Measurements from ENCODE around the gene IGF1R.

The IGF1R gene

GRCh38 chr15:98790270-98790669 is 141.9 kb downstream of the IGF1R start:
- no peak overlapping the region for H3K27ac Mint-ChIP-seq
- no peak for DNase-seq

GRCh38 chr15:98791046-98791701 is 142.8 kb downstream of the IGF1R start:
- Mint-ChIP-seq H3K9me3 (no peaks in the 10 kb centered on the region), H3K4me1 (peaks cover 5 to 16% of the 10 kb centered on the region in 2 donors), H3K27me3 (no peaks in the 10 kb centered on the region), H3K4me3 (no peak overlapping the region), H3K36me3 (no peaks in the 10 kb centered on the region), H3K27ac (no peak overlapping the region)
- DNase-seq (no peak), ATAC-seq (replicated peaks) (no peak)

More at GRCh38 chr15:98790270-98790669, 141.9 kb downstream of the IGF1R start:
- peaks cover 5 to 16% of the 10 kb centered on the region in 2 donors for H3K4me1 Mint-ChIP-seq
- no peaks in the 10 kb centered on the region for H3K27me3 Mint-ChIP-seq
- H3K4me3 Mint-ChIP-seq = no peak overlapping the region
- no peaks in the 10 kb centered on the region for H3K9me3 Mint-ChIP-seq
- no peak for ATAC-seq (replicated peaks)
- H3K36me3 Mint-ChIP-seq = no peaks in the 10 kb centered on the region

GRCh38 chr15:98792117-98792516 is 143.8 kb downstream of the IGF1R start:
- H3K27me3 Mint-ChIP-seq = no peaks in the 10 kb centered on the region
- H3K4me1 Mint-ChIP-seq = peaks cover 5 to 11% of the 10 kb centered on the region in 2 donors
- ATAC-seq (replicated peaks) (no peak), DNase-seq (no peak)
- no peaks in the 10 kb centered on the region for H3K36me3 Mint-ChIP-seq
- H3K9me3 Mint-ChIP-seq = no peaks in the 10 kb centered on the region
- no peak overlapping the region for H3K27ac Mint-ChIP-seq
- no peak overlapping the region for H3K4me3 Mint-ChIP-seq

GRCh38 chr15:98794211-98794610 is 145.9 kb downstream of the IGF1R start:
- no peak for ATAC-seq (replicated peaks)
- Mint-ChIP-seq H3K9me3 (no peaks in the 10 kb centered on the region), H3K4me3 (no peak overlapping the region), H3K27ac (no peak overlapping the region), H3K4me1 (peaks cover 5 to 7% of the 10 kb centered on the region in 2 donors), H3K36me3 (no peaks in the 10 kb centered on the region), H3K27me3 (peaks cover 0 to 5% of the 10 kb centered on the region in 2 donors)
- DNase-seq = no peak

- DNase-seq (no peak), ATAC-seq (replicated peaks) (no peak)
- H3K4me1 Mint-ChIP-seq = peaks cover 7 to 12% of the 10 kb centered on the region in 2 donors
- H3K27me3 Mint-ChIP-seq = peaks cover 0 to 5% of the 10 kb centered on the region in 2 donors
- no peak overlapping the region for H3K4me3 Mint-ChIP-seq
- no peaks in the 10 kb centered on the region for H3K9me3 Mint-ChIP-seq
- no peaks in the 10 kb centered on the region for H3K36me3 Mint-ChIP-seq
- no peak overlapping the region for H3K27ac Mint-ChIP-seq
Observed at GRCh38 chr15:98794748-98795147, 146.4 kb downstream of the IGF1R start.

- H3K27me3 Mint-ChIP-seq = peaks cover 0 to 5% of the 10 kb centered on the region in 2 donors
- H3K4me1 Mint-ChIP-seq = peaks cover 8 to 21% of the 10 kb centered on the region in 2 donors
- no peaks in the 10 kb centered on the region for H3K9me3 Mint-ChIP-seq
- DNase-seq (no peak), ATAC-seq (replicated peaks) (no peak)
- no peak overlapping the region for H3K27ac Mint-ChIP-seq
- H3K4me3 Mint-ChIP-seq = no peak overlapping the region
- no peaks in the 10 kb centered on the region for H3K36me3 Mint-ChIP-seq
Observed at GRCh38 chr15:98795980-98796379, 147.6 kb downstream of the IGF1R start.

- DNase-seq (no peak), ATAC-seq (replicated peaks) (no peak)
- Mint-ChIP-seq H3K36me3 (no peaks in the 10 kb centered on the region), H3K27me3 (peaks cover 0 to 5% of the 10 kb centered on the region in 2 donors), H3K27ac (no peak overlapping the region), H3K4me3 (no peak overlapping the region), H3K9me3 (no peaks in the 10 kb centered on the region), H3K4me1 (peaks cover 14 to 26% of the 10 kb centered on the region in 2 donors)
Observed at GRCh38 chr15:98796685-98797357, 148.5 kb downstream of the IGF1R start.

GRCh38 chr15:98798375-98798893 is 150.1 kb downstream of the IGF1R start:
- no peak overlapping the region for H3K27ac Mint-ChIP-seq
- no peaks in the 10 kb centered on the region for H3K9me3 Mint-ChIP-seq
- peaks cover 14 to 26% of the 10 kb centered on the region in 2 donors for H3K4me1 Mint-ChIP-seq
- H3K4me3 Mint-ChIP-seq = no peak overlapping the region
- DNase-seq = no peak
- no peaks in the 10 kb centered on the region for H3K36me3 Mint-ChIP-seq
- peaks cover 0 to 5% of the 10 kb centered on the region in 2 donors for H3K27me3 Mint-ChIP-seq
- no peak for ATAC-seq (replicated peaks)

GRCh38 chr15:98799461-98800390 is 151.4 kb downstream of the IGF1R start:
- Mint-ChIP-seq H3K4me1 (peaks cover 14 to 26% of the 10 kb centered on the region in 2 donors), H3K36me3 (no peaks in the 10 kb centered on the region), H3K9me3 (no peaks in the 10 kb centered on the region), H3K4me3 (no peak overlapping the region), H3K27me3 (peaks cover 0 to 5% of the 10 kb centered on the region in 2 donors), H3K27ac (no peak overlapping the region)
- ATAC-seq (replicated peaks) = no peak
- no peak for DNase-seq

- DNase-seq = no peak
- Mint-ChIP-seq H3K27ac (no peak overlapping the region), H3K4me1 (peaks cover 14 to 26% of the 10 kb centered on the region in 2 donors)
Observed at GRCh38 chr15:98800437-98801233, 152.3 kb downstream of the IGF1R start.

GRCh38 chr15:98801234-98801561 is 152.9 kb downstream of the IGF1R start:
- ATAC-seq (replicated peaks) (no peak), DNase-seq (no peak)
- H3K27ac Mint-ChIP-seq = no peak overlapping the region
- H3K36me3 Mint-ChIP-seq = no peaks in the 10 kb centered on the region
- peaks cover 14 to 26% of the 10 kb centered on the region in 2 donors for H3K4me1 Mint-ChIP-seq
- H3K27me3 Mint-ChIP-seq = peaks cover 0 to 5% of the 10 kb centered on the region in 2 donors
- H3K9me3 Mint-ChIP-seq = no peaks in the 10 kb centered on the region
- H3K4me3 Mint-ChIP-seq = no peak overlapping the region

More at GRCh38 chr15:98800437-98801233, 152.3 kb downstream of the IGF1R start:
- ATAC-seq (replicated peaks) = no peak
- Mint-ChIP-seq H3K9me3 (no peaks in the 10 kb centered on the region), H3K36me3 (no peaks in the 10 kb centered on the region), H3K4me3 (no peak overlapping the region), H3K27me3 (peaks cover 0 to 5% of the 10 kb centered on the region in 2 donors)

- DNase-seq (no peak), ATAC-seq (replicated peaks) (no peak)
- no peak overlapping the region for H3K4me3 Mint-ChIP-seq
- H3K27me3 Mint-ChIP-seq = peaks cover 0 to 5% of the 10 kb centered on the region in 2 donors
- H3K36me3 Mint-ChIP-seq = no peaks in the 10 kb centered on the region
- no peak overlapping the region for H3K27ac Mint-ChIP-seq
- H3K4me1 Mint-ChIP-seq = peaks cover 14 to 25% of the 10 kb centered on the region in 2 donors
- no peaks in the 10 kb centered on the region for H3K9me3 Mint-ChIP-seq
Observed at GRCh38 chr15:98802187-98802586, 153.8 kb downstream of the IGF1R start.

GRCh38 chr15:98803228-98804056 is 155.1 kb downstream of the IGF1R start:
- H3K27ac Mint-ChIP-seq = no peak overlapping the region
- peaks cover 10 to 20% of the 10 kb centered on the region in 2 donors for H3K4me1 Mint-ChIP-seq
- no peaks in the 10 kb centered on the region for H3K36me3 Mint-ChIP-seq
- DNase-seq = no peak
- ATAC-seq (replicated peaks) = no peak
- peaks cover 0 to 1% of the 10 kb centered on the region in 2 donors for H3K27me3 Mint-ChIP-seq
- H3K4me3 Mint-ChIP-seq = no peak overlapping the region
- H3K9me3 Mint-ChIP-seq = no peaks in the 10 kb centered on the region

All from stimulated activated naive B cell treated with anti-CD40 and anti-IgM and Interleukin-4, amounts not matched to agents 10 μg/mL and 1 μg/mL and 100 μg/mL, for 72 hours (primary cell).